ENCODE data around the gene BMPER.

The BMPER gene

DNA sequence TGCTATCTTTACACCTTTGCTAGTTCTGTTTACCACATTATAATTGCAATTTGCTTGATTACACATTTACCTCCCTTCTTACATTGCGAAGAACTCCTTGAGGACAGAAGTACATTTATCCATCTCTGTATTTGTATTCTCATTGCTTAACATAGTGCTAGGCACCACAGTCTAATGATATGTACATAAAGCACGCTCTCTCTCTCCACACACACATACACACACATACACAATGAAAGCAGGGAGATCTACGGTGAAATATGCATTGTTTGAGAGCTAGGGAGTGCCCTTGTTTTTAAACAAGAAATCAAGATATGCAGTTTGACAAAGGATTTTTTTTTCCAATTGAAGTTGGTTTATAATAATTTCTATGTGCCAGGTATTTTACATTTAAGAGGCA, 148.7 kb downstream of the BMPER start:
- Histone ChIP-seq H3K4me1 (ENCODE audit: control insufficient read depth, insufficient read depth, low read length) (peaks cover 12% of the 10 kb centered on the region), H3K27ac (ENCODE audit: low read depth, low read length) (no peak overlapping the region), H3K4me3 (ENCODE audit: low read depth, low read length) (no peak overlapping the region), H3K9me3 (ENCODE audit: control insufficient read depth, insufficient read depth, low read length) (no peaks in the 10 kb centered on the region), H3K27me3 (ENCODE audit: control insufficient read depth, insufficient read depth, low read length) (no peaks in the 10 kb centered on the region), H3K36me3 (ENCODE audit: control insufficient read depth, insufficient read depth, low read length) (no peaks in the 10 kb centered on the region), H3K9ac (ENCODE audit: low read depth, low read length) (no peak overlapping the region)

DNA sequence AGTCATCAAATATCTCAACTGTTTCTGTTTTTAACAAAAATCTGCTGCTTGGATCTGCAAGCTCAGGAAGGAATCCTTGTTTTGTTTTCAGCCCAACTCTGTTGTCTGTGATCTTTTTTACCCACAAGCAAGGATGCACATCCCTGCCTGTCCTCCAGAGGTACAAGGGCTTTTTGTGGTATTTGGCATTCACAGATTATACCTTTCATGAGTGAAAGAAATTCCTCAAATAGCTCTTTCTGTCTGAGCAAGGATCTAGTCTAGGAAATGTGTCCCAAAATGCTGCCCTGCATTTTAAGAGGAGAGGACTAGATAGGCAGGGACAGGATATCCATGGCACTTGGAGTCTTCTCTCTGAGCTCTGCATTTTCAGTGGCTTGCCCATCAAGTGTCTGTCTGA, 151.8 kb downstream of the BMPER start:
- Histone ChIP-seq H3K27me3 (ENCODE audit: control insufficient read depth, insufficient read depth, low read length) (no peaks in the 10 kb centered on the region), H3K4me1 (ENCODE audit: control insufficient read depth, insufficient read depth, low read length) (peaks cover 30% of the 10 kb centered on the region), H3K9me3 (ENCODE audit: control insufficient read depth, insufficient read depth, low read length) (no peaks in the 10 kb centered on the region), H3K27ac (ENCODE audit: low read depth, low read length) (no peak overlapping the region), H3K9ac (ENCODE audit: low read depth, low read length) (no peak overlapping the region), H3K4me3 (ENCODE audit: low read depth, low read length) (no peak overlapping the region), H3K36me3 (ENCODE audit: control insufficient read depth, insufficient read depth, low read length) (no peaks in the 10 kb centered on the region)

DNA sequence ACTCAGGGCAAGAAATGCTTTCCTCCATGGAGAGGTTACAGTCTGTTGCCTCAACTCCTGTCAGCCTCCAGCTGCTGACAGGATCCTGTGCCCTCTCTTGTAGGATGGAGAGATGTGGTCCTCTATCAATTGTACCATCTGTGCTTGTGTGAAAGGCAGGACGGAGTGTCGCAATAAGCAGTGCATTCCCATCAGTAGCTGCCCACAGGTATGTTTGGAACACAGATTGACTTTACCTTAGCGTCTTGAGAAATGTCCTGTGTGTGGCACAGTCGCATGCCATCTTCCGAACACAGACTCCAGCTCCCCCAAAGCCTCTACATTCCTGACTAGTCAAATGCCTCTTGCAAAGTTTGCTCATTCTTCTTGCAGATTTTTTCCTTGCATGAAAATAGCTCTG, 152.6 kb downstream of the BMPER start:
- Histone ChIP-seq H3K4me1 (ENCODE audit: control insufficient read depth, insufficient read depth, low read length) (peaks cover 37% of the 10 kb centered on the region), H3K9ac (ENCODE audit: low read depth, low read length) (no peak overlapping the region), H3K27me3 (ENCODE audit: control insufficient read depth, insufficient read depth, low read length) (no peaks in the 10 kb centered on the region), H3K36me3 (ENCODE audit: control insufficient read depth, insufficient read depth, low read length) (no peaks in the 10 kb centered on the region), H3K4me3 (ENCODE audit: low read depth, low read length) (no peak overlapping the region), H3K9me3 (ENCODE audit: control insufficient read depth, insufficient read depth, low read length) (no peaks in the 10 kb centered on the region), H3K27ac (ENCODE audit: low read depth, low read length) (no peak overlapping the region)

DNA sequence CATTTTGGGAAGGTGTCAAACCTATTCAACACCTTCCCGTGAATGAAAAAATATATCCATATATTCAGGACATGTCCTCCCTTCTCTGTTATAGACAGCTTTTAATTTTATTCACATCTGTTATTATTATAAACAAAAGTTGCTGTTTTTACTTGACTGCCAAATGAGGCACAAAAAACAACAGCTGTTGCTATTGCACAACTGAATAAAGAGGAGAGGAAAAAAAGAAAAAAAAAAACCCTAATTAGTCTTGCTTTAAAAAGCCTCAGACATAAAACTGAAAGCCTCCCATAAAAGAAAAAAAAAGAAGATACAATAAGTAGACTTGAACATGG, 153.4 kb downstream of the BMPER start:
- Histone ChIP-seq H3K9ac (ENCODE audit: low read depth, low read length) (no peak overlapping the region), H3K27me3 (ENCODE audit: control insufficient read depth, insufficient read depth, low read length) (no peaks in the 10 kb centered on the region), H3K4me3 (ENCODE audit: low read depth, low read length) (no peak overlapping the region), H3K27ac (ENCODE audit: low read depth, low read length) (no peak overlapping the region), H3K9me3 (ENCODE audit: control insufficient read depth, insufficient read depth, low read length) (no peaks in the 10 kb centered on the region), H3K36me3 (ENCODE audit: control insufficient read depth, insufficient read depth, low read length) (no peaks in the 10 kb centered on the region), H3K4me1 (ENCODE audit: control insufficient read depth, insufficient read depth, low read length) (peaks cover 41% of the 10 kb centered on the region)

DNA sequence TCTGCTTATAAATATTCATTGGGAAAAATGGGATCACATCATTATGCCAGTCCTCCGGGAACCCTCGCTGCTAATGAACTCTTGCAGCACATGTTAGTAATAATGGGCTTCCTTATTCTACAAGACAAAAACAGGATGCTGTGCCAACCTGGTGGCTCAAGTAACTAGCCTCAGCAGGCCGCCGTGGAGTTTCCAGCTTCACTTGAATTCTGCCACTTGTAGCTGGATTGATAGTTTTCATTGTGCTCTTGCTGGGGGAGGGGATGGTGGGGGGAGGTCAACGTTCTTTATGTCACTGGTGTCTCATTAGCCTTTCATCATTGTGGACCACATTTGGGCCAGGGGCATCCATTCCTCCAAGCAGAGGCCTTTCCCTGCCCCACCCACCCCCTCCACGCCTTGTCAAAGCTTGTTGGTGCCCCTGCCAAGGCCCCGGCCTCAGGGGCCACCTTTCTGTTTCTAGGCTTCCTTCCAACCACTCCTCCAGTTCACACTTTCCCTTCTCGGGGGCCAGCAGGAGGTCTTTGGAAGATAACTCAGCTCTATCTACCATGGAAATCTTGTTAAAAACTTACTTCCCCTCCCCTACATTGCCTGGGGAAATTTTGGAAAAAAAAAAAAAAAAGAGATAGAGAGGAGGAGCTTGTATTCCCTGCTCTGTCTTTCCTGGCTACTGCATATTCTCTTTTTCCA, 153.9 kb downstream of the BMPER start:
- H3K4me3 ChIP-seq (ENCODE audit: low read depth, low read length): no peak overlapping the region
- H3K27ac ChIP-seq (ENCODE audit: low read depth, low read length): no peak overlapping the region
- H3K36me3 ChIP-seq (ENCODE audit: control insufficient read depth, insufficient read depth, low read length): no peaks in the 10 kb centered on the region
- H3K27me3 ChIP-seq (ENCODE audit: control insufficient read depth, insufficient read depth, low read length): no peaks in the 10 kb centered on the region
- no peaks in the 10 kb centered on the region for H3K9me3 ChIP-seq (ENCODE audit: control insufficient read depth, insufficient read depth, low read length)
- no peak overlapping the region for H3K9ac ChIP-seq (ENCODE audit: low read depth, low read length)
- peaks cover 42% of the 10 kb centered on the region for H3K4me1 ChIP-seq (ENCODE audit: control insufficient read depth, insufficient read depth, low read length)

DNA sequence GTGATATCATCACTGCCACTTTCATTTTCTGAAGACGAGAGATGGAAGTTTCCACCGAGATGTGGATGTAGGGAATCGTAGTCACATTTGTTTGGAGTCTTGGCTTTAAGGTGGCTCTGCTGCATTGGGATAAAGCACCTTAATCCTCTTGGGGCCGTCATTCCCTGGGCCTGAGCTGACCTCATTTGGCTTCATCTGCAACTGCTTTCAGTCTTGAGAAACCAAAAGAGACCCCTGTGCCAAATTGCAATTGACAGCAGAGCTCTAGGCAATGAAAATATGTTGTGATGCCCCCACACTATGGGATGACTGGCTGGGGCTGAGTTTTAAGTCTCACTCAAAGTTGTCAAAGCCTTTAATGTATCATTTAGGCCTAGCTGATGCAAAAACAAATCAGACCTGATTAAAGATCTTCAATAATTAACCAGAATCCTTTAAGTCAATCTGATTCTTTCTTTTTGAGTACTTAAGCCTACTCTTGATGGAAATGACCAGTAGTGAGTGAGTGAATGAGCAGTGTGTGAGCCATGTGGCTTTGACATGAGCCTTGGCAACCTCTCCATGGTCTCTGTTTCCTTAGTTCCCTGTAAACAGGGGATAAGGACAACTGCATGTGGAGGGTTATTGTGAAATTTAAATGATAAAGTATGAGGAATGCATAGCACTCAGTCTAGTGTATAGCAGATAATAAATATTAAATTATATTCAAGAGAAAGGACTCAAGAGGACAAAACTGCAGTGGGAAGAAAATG, 155.0 kb downstream of the BMPER start:
- Histone ChIP-seq H3K9ac (ENCODE audit: low read depth, low read length) (no peak overlapping the region), H3K27me3 (ENCODE audit: control insufficient read depth, insufficient read depth, low read length) (no peaks in the 10 kb centered on the region)

DNA sequence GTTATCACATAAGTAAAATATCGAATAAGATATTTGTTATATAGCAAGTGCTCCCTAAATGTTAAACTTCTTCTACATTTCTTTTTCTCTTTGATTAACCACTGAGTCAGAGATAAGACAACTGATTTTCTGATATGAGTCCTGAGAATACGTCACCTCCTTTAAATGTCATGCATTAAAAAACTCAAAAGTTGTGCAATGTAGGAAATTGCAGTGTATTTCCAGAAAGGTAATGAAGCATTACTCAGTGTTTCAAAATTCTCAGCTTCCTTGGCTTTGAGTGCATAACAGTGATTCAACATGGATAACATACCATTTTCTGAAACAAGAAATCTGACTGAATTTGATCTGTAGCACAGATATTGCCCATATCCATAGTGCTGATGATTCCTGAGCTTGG, 155.8 kb downstream of the BMPER start:
- Histone ChIP-seq H3K27ac (ENCODE audit: low read depth, low read length) (no peak overlapping the region), H3K36me3 (ENCODE audit: control insufficient read depth, insufficient read depth, low read length) (no peaks in the 10 kb centered on the region), H3K9me3 (ENCODE audit: control insufficient read depth, insufficient read depth, low read length) (no peaks in the 10 kb centered on the region), H3K4me3 (ENCODE audit: low read depth, low read length) (no peak overlapping the region), H3K27me3 (ENCODE audit: control insufficient read depth, insufficient read depth, low read length) (no peaks in the 10 kb centered on the region), H3K9ac (ENCODE audit: low read depth, low read length) (no peak overlapping the region), H3K4me1 (ENCODE audit: control insufficient read depth, insufficient read depth, low read length) (peaks cover 46% of the 10 kb centered on the region)

More for the DNA sequence above, 155.0 kb downstream of the BMPER start:
- Histone ChIP-seq H3K4me1 (ENCODE audit: control insufficient read depth, insufficient read depth, low read length) (peaks cover 42% of the 10 kb centered on the region), H3K9me3 (ENCODE audit: control insufficient read depth, insufficient read depth, low read length) (no peaks in the 10 kb centered on the region), H3K27ac (ENCODE audit: low read depth, low read length) (no peak overlapping the region), H3K4me3 (ENCODE audit: low read depth, low read length) (no peak overlapping the region), H3K36me3 (ENCODE audit: control insufficient read depth, insufficient read depth, low read length) (no peaks in the 10 kb centered on the region)

DNA sequence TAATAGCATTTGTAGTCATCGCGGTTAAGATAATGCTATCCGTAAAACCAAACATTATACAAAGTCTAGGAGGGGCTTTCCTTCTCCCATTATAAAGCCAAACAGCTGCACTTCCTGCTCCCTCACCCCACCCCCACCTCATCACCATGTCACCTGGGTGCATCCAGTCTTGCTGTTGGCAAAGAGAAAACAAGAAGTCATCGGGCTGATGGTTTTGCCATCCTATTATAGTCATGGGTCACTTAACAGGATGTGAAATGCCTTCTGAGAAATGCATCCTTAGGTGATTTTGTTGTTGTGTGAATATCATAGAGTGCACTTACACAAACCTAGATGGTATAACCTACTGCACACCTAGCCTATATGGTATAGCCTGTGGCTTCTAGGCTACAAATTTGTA, 157.0 kb downstream of the BMPER start:
- Histone ChIP-seq H3K9ac (ENCODE audit: low read depth, low read length) (no peak overlapping the region), H3K36me3 (ENCODE audit: control insufficient read depth, insufficient read depth, low read length) (no peaks in the 10 kb centered on the region), H3K27me3 (ENCODE audit: control insufficient read depth, insufficient read depth, low read length) (no peaks in the 10 kb centered on the region), H3K9me3 (ENCODE audit: control insufficient read depth, insufficient read depth, low read length) (no peaks in the 10 kb centered on the region), H3K4me3 (ENCODE audit: low read depth, low read length) (no peak overlapping the region), H3K27ac (ENCODE audit: low read depth, low read length) (no peak overlapping the region), H3K4me1 (ENCODE audit: control insufficient read depth, insufficient read depth, low read length) (peaks cover 57% of the 10 kb centered on the region)

DNA sequence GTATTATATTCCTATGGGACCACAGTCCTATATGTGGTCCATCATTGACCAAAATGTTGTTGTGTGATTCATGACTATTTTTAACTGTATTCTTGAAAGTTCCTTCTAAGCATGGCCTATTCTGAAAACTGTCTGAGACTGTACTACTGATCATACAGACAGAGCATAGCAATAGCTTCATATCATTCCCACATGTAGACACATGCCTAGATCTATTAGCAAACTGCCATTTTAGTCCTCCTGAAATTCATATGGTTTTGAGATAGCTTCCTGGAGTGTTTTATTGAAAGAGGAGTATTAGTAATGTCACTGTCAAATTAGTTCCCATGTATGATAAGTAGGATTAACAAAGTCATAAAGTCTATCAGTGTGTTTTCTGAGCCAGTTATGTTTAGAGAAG, 157.5 kb downstream of the BMPER start:
- no peak overlapping the region for H3K9ac ChIP-seq (ENCODE audit: low read depth, low read length)
- no peak overlapping the region for H3K4me3 ChIP-seq (ENCODE audit: low read depth, low read length)
- no peaks in the 10 kb centered on the region for H3K27me3 ChIP-seq (ENCODE audit: control insufficient read depth, insufficient read depth, low read length)
- H3K27ac ChIP-seq (ENCODE audit: low read depth, low read length): no peak overlapping the region
- no peaks in the 10 kb centered on the region for H3K36me3 ChIP-seq (ENCODE audit: control insufficient read depth, insufficient read depth, low read length)
- H3K9me3 ChIP-seq (ENCODE audit: control insufficient read depth, insufficient read depth, low read length): no peaks in the 10 kb centered on the region
- H3K4me1 ChIP-seq (ENCODE audit: control insufficient read depth, insufficient read depth, low read length): peaks cover 62% of the 10 kb centered on the region

DNA sequence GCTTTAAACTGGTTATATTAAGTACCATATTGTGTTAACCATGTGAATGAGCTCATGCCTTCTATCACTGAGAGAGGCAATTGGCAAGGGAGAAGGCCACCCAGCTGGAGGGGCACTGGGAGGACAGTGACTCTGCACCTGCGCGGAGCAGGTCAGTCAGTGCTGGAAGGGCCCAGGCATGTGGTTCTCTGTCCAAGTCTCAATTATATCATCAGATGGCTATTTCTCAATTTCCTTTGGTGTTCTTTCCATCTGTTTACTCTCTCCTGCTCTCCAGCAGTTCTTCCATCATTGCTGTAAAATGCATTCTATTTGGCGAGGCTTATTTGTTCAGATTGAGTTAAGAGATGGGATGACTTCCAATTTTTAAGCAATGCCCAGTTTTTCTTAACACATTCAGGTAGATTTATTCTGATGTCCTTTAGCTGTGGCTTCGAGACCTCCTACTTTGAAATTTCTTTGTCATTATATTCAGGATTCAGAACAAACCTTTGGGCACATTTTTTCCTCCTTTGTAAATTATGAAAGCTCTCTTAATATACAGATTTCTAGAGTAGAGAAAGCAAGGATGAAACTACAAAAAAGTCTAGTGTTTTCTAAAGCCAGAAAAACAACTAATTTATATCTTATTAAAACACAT, 159.3 kb downstream of the BMPER start:
- Histone ChIP-seq H3K27me3 (ENCODE audit: control insufficient read depth, insufficient read depth, low read length) (no peaks in the 10 kb centered on the region), H3K9me3 (ENCODE audit: control insufficient read depth, insufficient read depth, low read length) (no peaks in the 10 kb centered on the region), H3K36me3 (ENCODE audit: control insufficient read depth, insufficient read depth, low read length) (no peaks in the 10 kb centered on the region), H3K4me3 (ENCODE audit: low read depth, low read length) (no peak overlapping the region), H3K4me1 (ENCODE audit: control insufficient read depth, insufficient read depth, low read length) (peaks cover 45% of the 10 kb centered on the region), H3K9ac (ENCODE audit: low read depth, low read length) (no peak overlapping the region), H3K27ac (ENCODE audit: low read depth, low read length) (no peak overlapping the region)

DNA sequence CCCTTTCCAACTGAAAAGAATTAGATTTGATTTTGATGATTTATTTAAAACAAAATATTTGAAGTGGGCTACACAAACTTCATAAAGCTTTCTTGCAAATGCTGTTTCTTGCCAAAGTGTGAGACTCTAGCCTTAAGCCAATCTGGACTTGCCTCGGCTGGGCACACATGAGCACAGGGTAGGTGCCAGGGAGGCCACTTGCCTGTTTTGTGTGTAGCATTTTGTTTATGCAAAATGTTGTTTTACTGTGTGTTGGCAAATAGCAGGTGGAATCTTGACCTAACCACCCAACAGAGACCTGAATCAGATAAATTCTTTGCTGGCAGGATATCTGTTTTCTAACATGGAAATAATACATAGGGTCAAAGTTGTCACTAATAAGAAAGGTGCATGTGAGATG, 161.1 kb downstream of the BMPER start:
- no peak overlapping the region for H3K27ac ChIP-seq (ENCODE audit: low read depth, low read length)
- no peaks in the 10 kb centered on the region for H3K9me3 ChIP-seq (ENCODE audit: control insufficient read depth, insufficient read depth, low read length)
- H3K4me3 ChIP-seq (ENCODE audit: low read depth, low read length): no peak overlapping the region
- H3K4me1 ChIP-seq (ENCODE audit: control insufficient read depth, insufficient read depth, low read length): peaks cover 35% of the 10 kb centered on the region
- no peaks in the 10 kb centered on the region for H3K36me3 ChIP-seq (ENCODE audit: control insufficient read depth, insufficient read depth, low read length)
- no peaks in the 10 kb centered on the region for H3K27me3 ChIP-seq (ENCODE audit: control insufficient read depth, insufficient read depth, low read length)
- H3K9ac ChIP-seq (ENCODE audit: low read depth, low read length): no peak overlapping the region

Measured in HUES48 (cell line).